Mesodermal cell (in vitro differentiated cells): Measurements from ENCODE around the gene TATDN3. TPM values are rescaled to one million over a fixed set of nuclear protein-coding genes. Genes with fewer than 3 reads are reported as not detected.

Experiments used
- H3K27ac ChIP-seq: 2 replicates; pipeline ENCODE4 v1.7.0; 2013; ENCODE audit warnings: mild to moderate bottlenecking, low read depth, low read length, moderate library complexity; ENCODE audit not compliant: severe bottlenecking
- H3K36me3 ChIP-seq: 2 replicates; pipeline ENCODE4 v1.7.1; 2013; ENCODE audit warnings: mild to moderate bottlenecking, low read length, moderate library complexity; ENCODE audit not compliant: control insufficient read depth, insufficient read depth
- H3K4me1 ChIP-seq: one replicate; pipeline ENCODE4 v1.7.1; 2013; ENCODE audit warnings: mild to moderate bottlenecking, low read length; ENCODE audit not compliant: insufficient read depth, control insufficient read depth, poor library complexity, severe bottlenecking
- H3K4me3 ChIP-seq: 2 replicates; pipeline ENCODE4 v1.7.0; 2013; ENCODE audit warnings: low read length, control low read depth, mild to moderate bottlenecking; ENCODE audit not compliant: insufficient read depth, poor library complexity, severe bottlenecking; ENCODE audit errors: extremely low read depth
- H3K9me3 ChIP-seq: 2 replicates; pipeline ENCODE4 v1.7.1; 2013; ENCODE audit warnings: mild to moderate bottlenecking, low read length, moderate library complexity; ENCODE audit not compliant: control insufficient read depth
- WGBS, 2 experiments: methylation state at CpG; one replicate each; pipeline ENCODE4 v1.1.5; 2013; ENCODE audit warnings: missing lambda C conversion rate in 2 of 2; ENCODE audit not compliant: insufficient coverage in 2 of 2; 5-methylcytosine and 5-hydroxymethylcytosine counted together
- polyA plus RNA-seq, 2 experiments: library from polyadenylated mRNA; stranded (reverse); fragments of 50-300 nt; gene quantifications; one replicate each; pipeline ENCODE4 v1.2.3, GENCODE V29; 2013

The TATDN3 gene, protein sequence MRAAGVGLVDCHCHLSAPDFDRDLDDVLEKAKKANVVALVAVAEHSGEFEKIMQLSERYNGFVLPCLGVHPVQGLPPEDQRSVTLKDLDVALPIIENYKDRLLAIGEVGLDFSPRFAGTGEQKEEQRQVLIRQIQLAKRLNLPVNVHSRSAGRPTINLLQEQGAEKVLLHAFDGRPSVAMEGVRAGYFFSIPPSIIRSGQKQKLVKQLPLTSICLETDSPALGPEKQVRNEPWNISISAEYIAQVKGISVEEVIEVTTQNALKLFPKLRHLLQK
- 21.8 TPM for polyA plus RNA-seq (2013, experiment 1 of 2)
- 21.7 TPM for polyA plus RNA-seq (2013, experiment 2 of 2)

DNA sequence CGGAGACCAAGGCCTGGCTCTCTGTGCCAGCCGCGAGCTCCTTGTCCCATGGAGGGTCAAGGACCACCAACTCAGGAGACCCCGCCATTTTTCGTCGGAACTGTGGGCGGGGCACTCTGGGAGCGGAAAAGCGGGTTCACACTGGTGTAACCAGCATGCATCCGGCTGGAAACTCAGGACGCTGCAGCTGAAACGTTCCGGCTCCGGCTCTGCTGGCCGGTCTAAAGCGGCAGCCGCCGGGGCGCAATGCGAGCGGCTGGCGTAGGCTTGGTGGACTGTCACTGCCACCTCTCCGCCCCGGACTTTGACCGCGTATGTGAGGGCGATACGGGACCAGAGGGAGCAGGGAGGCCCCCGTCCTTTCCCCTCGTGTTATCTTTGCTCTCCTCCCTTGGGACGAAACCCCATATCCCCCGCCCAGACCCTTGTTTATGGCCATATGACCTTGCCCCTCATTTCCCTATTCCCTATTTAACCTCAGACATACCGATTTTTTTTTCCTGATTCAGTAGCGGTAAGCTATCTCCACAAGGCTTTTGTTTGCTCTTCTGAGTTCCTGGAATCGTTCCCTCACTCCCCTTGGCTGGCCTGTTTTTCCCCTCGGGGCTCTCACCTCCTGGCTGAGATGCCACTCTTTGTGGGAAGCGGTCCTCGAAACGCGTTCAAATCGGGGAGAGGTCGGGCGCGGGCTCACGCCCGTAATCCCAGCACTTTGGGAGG lies at the start of gene TATDN3, which contains the start of gene NSL1:
TATDN3 (plus strand) TSS at position 219 of the 720 bp plus-strand sequence; CDS start at position 247, 28 bp downstream.
NSL1 (minus strand) TSS at position 102 of the 720 bp plus-strand sequence; CDS start at position 88, 14 bp downstream.
- Histone ChIP-seq H3K4me1 (peaks cover 20% of the 10 kb centered on the region), H3K36me3 (peaks cover 16% of the 10 kb centered on the region), H3K27ac (peak within 1 kb of the TSS; percentile 84), H3K9me3 (no peaks in the 10 kb centered on the region), H3K4me3 (peak within 1 kb of the TSS; percentile 80)
- WGBS, 2 experiments, result 0% methylated on average over 37 to 44 of the region's 46 CpGs

DNA sequence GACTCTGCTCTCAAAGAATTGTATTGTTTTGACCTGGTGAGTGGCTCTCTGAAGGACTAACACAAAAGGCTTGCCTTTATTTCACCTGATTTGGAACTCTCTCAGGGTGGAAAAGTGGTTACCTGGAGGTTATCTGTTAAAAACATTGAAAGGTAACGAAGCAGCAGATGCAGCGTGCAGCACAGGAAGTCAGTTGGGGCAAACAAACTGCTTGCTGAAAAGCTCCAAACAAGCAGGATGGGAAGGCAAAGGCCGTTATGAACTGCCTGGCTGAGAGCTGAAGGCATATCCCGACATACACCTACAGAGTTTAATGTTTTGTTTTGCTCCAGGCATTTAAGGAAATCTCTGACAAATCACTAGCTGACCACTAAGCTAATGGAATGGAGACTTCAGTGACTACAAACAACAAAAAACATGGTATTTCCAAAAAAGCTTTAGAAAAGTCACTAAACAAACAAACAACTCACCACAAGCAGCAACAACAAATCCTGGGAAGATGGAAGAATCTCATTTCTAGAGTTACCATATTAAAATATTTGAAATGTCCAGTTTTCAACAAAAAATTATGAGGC lies 47.7 kb upstream of the TATDN3 start:
- Histone ChIP-seq H3K36me3 (peaks cover 20% of the 10 kb centered on the region), H3K9me3 (no peaks in the 10 kb centered on the region), H3K4me3 (no peak overlapping the region), H3K4me1 (no peaks in the 10 kb centered on the region), H3K27ac (no peak overlapping the region)
- 78 to 89% methylated on average over 3 to 4 of the region's 4 CpGs for WGBS, 2 experiments

DNA sequence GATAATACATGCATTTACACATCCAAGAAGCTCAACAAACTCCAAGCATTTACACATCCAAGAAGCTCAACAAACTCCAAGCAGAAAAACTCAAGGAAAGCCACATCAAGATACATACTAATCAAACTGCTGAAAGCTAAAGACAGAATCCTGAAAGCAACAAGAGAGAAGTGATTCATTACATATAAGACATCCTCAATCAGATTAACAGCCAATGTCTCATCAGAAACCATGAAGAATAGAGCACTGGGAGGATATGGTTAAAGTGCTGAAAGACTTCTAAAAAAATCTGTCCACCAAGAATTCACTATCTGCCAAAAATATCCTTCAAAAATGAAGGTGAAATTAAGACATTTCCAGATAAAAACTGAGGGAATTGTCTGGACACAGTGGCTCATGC lies 46.4 kb upstream of the TATDN3 start:
- Histone ChIP-seq H3K9me3 (no peaks in the 10 kb centered on the region), H3K36me3 (peaks cover 15% of the 10 kb centered on the region), H3K4me1 (no peaks in the 10 kb centered on the region), H3K4me3 (no peak overlapping the region), H3K27ac (no peak overlapping the region)

DNA sequence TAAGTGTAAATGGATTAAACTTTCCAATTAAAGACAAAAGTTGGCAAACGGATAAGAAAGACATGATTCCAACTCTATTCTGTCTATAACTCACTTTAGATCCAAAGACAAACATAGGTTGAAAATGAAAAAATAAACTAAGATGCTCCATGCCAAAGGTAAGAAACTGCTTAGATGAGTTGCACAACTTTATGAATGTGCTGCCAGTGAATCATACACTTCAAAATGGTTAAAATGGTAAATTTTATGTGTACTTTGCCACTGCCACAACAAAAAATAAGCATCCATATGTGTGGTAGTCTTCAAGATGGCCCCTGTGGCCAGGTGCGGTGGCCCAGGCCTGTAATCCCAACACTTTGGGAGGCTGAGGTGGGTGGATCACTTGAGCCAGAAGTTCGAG lies 45.1 kb upstream of the TATDN3 start:
- Histone ChIP-seq H3K27ac (no peak overlapping the region), H3K4me1 (no peaks in the 10 kb centered on the region), H3K9me3 (no peaks in the 10 kb centered on the region), H3K4me3 (no peak overlapping the region), H3K36me3 (peaks cover 9% of the 10 kb centered on the region)
- WGBS, 2 experiments, result 60 to 90% methylated on average over 1 to 2 of the region's 3 CpGs

DNA sequence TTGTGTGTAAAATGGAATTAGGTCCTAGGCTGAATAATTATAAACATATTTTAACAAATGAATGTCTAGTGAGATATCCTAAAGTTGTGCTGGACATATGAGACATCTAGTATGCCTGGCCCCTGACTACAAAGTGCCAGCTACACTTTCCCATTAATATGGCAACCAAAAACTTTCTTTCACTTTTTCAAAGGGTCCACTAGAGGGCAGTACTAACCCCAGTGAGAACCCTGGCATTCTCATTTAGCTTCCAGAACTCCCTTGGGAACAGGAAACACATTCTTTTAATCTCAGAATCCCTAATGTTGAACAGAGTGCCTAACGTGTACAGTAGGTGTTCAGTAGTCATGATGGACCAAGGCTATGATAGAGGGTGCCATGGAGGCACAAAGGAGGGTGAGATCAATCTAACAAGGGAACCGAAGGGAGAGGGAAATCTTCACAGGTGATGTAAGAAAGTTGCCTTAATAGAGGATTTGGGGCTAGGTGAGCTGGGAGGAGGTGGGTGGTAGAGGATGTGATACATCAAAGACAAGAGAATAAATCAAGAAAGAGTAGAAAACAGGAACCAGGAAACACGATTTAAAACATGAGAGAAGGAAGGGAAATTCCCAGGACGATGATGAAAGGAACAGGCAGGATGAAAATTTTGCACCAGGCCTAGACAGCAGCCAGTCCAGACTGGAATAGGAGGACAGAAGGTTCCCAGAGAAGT lies 41.7 kb upstream of the TATDN3 start:
- Histone ChIP-seq H3K27ac (no peak overlapping the region), H3K4me1 (no peaks in the 10 kb centered on the region), H3K36me3 (peaks cover 5% of the 10 kb centered on the region), H3K4me3 (no peak overlapping the region), H3K9me3 (no peaks in the 10 kb centered on the region)
- 58 to 62% methylated on average over 3 to 4 of the region's 4 CpGs for WGBS, 2 experiments

DNA sequence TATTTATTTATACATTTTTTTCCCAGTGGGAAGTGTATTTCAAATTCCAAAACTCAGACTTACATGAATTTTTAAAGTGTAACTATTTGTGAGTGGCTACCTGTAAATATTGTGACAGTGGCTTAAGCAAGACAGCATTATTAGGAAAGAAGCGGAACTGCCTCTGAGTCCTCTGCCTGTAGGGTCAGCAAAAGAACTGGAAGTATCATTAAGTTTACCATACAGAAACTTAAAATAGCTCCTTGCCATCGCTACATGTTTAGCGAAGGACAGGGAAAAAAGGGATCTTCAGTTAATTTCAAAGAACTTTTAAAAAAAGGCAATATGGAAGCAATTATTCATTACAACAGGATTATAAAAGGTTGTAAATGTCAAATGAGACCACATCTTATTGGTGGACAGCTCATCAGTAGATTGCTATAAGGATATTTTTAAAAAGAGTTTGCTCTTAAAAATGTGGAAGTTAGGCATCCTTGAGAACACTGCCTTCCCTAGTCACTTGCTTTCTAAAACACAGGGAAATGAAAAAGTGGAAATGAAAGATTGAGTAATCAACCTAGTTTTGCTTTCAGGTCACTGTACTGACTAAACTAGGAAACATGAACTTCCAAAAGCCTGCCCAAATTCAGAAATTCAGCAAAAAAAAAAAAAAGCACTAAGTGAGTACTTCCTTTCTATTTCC lies 39.3 kb upstream of the TATDN3 start:
- no peaks in the 10 kb centered on the region for H3K4me1 ChIP-seq
- H3K4me3 ChIP-seq, result no peak overlapping the region
- 80% methylated on average over 1 of the region's 3 CpGs; no CpG with 5 or more reads in 1 of the 2 experiments for WGBS, 2 experiments
- H3K27ac ChIP-seq, result no peak overlapping the region
- H3K36me3 ChIP-seq, result peaks cover 1% of the 10 kb centered on the region
- H3K9me3 ChIP-seq, result no peaks in the 10 kb centered on the region

DNA sequence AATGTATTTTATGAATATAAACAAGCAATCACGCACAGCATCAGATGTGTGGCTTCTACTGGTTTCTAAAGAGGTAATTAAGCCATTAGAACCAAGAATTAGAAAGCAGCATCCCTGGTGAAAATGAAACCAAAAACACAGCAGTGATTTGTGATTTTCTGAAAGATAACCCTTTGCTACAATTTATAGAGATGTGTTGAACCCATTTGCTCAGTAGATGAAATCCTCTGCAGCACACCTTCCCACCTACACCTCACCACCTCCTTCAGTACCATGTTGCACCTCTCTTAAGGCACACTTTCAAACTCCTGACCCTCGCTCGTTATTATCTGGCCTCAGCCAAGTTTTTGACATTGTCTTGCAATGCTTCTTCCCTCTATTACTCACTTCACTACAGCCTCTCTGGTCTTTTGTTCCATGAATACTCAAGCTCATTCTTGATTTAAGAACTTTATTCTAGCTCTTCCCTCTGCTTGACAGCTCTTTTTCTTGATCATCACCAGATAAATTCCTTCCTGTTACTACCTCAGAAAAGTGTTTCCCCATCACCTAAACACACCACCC lies 38.7 kb upstream of the TATDN3 start:
- no peaks in the 10 kb centered on the region for H3K9me3 ChIP-seq
- no peak overlapping the region for H3K27ac ChIP-seq
- WGBS, 2 experiments, result 82 to 100% methylated on average over 2 to 3 of the region's 3 CpGs
- no peak overlapping the region for H3K4me3 ChIP-seq
- no peaks in the 10 kb centered on the region for H3K4me1 ChIP-seq
- no peaks in the 10 kb centered on the region for H3K36me3 ChIP-seq

DNA sequence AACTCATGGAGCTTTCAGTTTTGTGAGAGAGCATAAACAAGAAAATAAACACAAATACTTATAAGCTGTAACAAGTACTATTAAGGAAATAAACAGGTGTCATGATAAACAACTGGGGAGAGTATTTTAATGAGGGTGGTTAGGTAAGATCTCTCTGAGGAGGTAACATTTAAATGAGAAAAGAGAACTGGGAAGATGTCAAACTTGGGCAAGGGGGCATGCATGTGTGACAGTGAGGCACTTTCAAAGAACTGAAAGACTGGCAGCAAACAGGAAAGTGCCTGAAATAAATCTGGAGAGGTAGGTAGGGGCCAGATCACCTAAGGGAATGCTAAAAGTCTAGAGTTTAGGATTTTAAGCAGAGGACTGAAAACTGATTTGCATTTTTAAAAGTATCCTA lies 37.9 kb upstream of the TATDN3 start:
- H3K9me3 ChIP-seq, result no peaks in the 10 kb centered on the region
- no peak overlapping the region for H3K27ac ChIP-seq
- no peaks in the 10 kb centered on the region for H3K36me3 ChIP-seq
- no peak overlapping the region for H3K4me3 ChIP-seq
- H3K4me1 ChIP-seq, result no peaks in the 10 kb centered on the region

DNA sequence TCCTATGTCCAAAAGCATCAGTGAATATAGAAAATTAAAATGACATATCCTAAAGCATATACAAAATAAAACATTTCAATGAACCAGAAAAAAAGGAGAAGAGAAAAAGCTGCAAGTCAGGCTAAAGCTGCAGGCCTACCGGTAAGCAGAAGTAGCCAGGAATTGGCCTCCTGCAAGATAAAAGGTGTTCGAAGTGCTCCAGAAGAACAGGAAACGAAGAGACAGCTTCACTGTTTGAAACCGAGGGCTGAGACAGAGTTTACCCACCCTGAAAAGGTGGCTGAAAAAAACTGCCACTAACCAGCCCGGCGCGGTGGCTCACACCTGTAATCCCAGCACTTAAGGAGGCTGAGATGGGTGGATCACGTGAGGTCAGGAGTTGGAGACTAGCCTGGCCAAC lies 37.5 kb upstream of the TATDN3 start:
- Histone ChIP-seq H3K9me3 (no peaks in the 10 kb centered on the region), H3K27ac (no peak overlapping the region)
- WGBS, 2 experiments, result 75 to 82% methylated on average over 5 to 8 of the region's 8 CpGs

DNA sequence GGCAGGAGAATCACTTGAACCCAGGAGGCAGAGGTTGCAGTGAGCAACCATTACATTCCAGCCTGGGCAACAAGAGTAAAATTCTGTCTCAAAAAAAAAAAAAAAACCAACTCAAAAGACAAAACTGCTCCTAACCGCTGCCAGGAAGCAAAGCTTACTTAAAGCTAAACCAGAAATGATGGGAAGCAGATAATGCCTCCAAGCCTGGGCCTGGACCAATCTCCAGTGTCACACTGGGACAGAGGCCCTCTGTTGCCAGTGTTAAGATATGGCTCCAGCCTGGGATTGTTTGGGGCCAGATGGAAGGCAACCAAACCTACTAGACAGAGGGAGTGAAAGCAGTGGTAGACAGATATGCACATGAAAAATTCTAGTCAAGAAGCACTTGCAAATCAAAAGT lies 37.0 kb upstream of the TATDN3 start:
- Histone ChIP-seq H3K27ac (no peak overlapping the region), H3K9me3 (no peaks in the 10 kb centered on the region), H3K4me1 (no peaks in the 10 kb centered on the region), H3K4me3 (no peak overlapping the region), H3K36me3 (no peaks in the 10 kb centered on the region)
- WGBS, 2 experiments, result 43% methylated on average over 1 of the region's 1 CpG; no CpG with 5 or more reads in 1 of the 2 experiments

More for the DNA sequence above, 37.5 kb upstream of the TATDN3 start:
- H3K4me1 ChIP-seq, result no peaks in the 10 kb centered on the region
- no peak overlapping the region for H3K4me3 ChIP-seq
- H3K36me3 ChIP-seq, result no peaks in the 10 kb centered on the region
